Measurements from ENCODE around the gene OSTN.

The OSTN gene

GRCh38 chr3:191290311-191291025 is 91.4 kb downstream of the OSTN start:
- H3K27me3 ChIP-seq (ENCODE audit: control insufficient read depth in 1 of 2, insufficient read depth in 2 of 2, low read length in 2 of 2) = no peaks in the 10 kb centered on the region
- no peaks in the 10 kb centered on the region for H3K9me3 ChIP-seq (ENCODE audit: control insufficient read depth in 2 of 2, low read length in 2 of 2)
- no peaks in the 10 kb centered on the region for H3K4me1 ChIP-seq (ENCODE audit: control insufficient read depth, insufficient read depth, low read length)
- no peaks in the 10 kb centered on the region for H3K36me3 ChIP-seq (ENCODE audit: control insufficient read depth in 2 of 2, insufficient read depth in 2 of 2, low read length in 2 of 2)
- no peak overlapping the region for H3K9ac ChIP-seq (ENCODE audit: low read length in 2 of 2)
- no peak overlapping the region for H3K4me3 ChIP-seq (ENCODE audit: low read length in 2 of 2)
- H3K27ac ChIP-seq (ENCODE audit: low read length) = no peak overlapping the region

GRCh38 chr3:191292243-191293015 is 93.4 kb downstream of the OSTN start:
- Histone ChIP-seq H3K9me3 (ENCODE audit: control insufficient read depth in 2 of 2, low read length in 2 of 2) (no peaks in the 10 kb centered on the region), H3K4me1 (ENCODE audit: control insufficient read depth, insufficient read depth, low read length) (no peaks in the 10 kb centered on the region), H3K4me3 (ENCODE audit: low read length in 2 of 2) (no peak overlapping the region), H3K27me3 (ENCODE audit: control insufficient read depth in 1 of 2, insufficient read depth in 2 of 2, low read length in 2 of 2) (no peaks in the 10 kb centered on the region), H3K27ac (ENCODE audit: low read length) (no peak overlapping the region), H3K9ac (ENCODE audit: low read length in 2 of 2) (no peak overlapping the region), H3K36me3 (ENCODE audit: control insufficient read depth in 2 of 2, insufficient read depth in 2 of 2, low read length in 2 of 2) (no peaks in the 10 kb centered on the region)

- Histone ChIP-seq H3K27me3 (ENCODE audit: control insufficient read depth in 1 of 2, insufficient read depth in 2 of 2, low read length in 2 of 2) (no peaks in the 10 kb centered on the region), H3K36me3 (ENCODE audit: control insufficient read depth in 2 of 2, insufficient read depth in 2 of 2, low read length in 2 of 2) (no peaks in the 10 kb centered on the region), H3K9ac (ENCODE audit: low read length in 2 of 2) (no peak overlapping the region), H3K9me3 (ENCODE audit: control insufficient read depth in 2 of 2, low read length in 2 of 2) (no peaks in the 10 kb centered on the region), H3K4me1 (ENCODE audit: control insufficient read depth, insufficient read depth, low read length) (no peaks in the 10 kb centered on the region), H3K27ac (ENCODE audit: low read length) (no peak overlapping the region), H3K4me3 (ENCODE audit: low read length in 2 of 2) (no peak overlapping the region)
These were observed 95.2 kb downstream of the OSTN start for GRCh38 chr3:191294291-191294690.

- no peaks in the 10 kb centered on the region for H3K9me3 ChIP-seq (ENCODE audit: control insufficient read depth in 2 of 2, low read length in 2 of 2)
- no peaks in the 10 kb centered on the region for H3K27me3 ChIP-seq (ENCODE audit: control insufficient read depth in 1 of 2, insufficient read depth in 2 of 2, low read length in 2 of 2)
- no peaks in the 10 kb centered on the region for H3K36me3 ChIP-seq (ENCODE audit: control insufficient read depth in 2 of 2, insufficient read depth in 2 of 2, low read length in 2 of 2)
- no peak overlapping the region for H3K27ac ChIP-seq (ENCODE audit: low read length)
- H3K9ac ChIP-seq (ENCODE audit: low read length in 2 of 2) = no peak overlapping the region
- no peak overlapping the region for H3K4me3 ChIP-seq (ENCODE audit: low read length in 2 of 2)
- H3K4me1 ChIP-seq (ENCODE audit: control insufficient read depth, insufficient read depth, low read length) = no peaks in the 10 kb centered on the region
These were observed 97.0 kb downstream of the OSTN start for GRCh38 chr3:191296041-191296541.

GRCh38 chr3:191298846-191299245 is 99.8 kb downstream of the OSTN start:
- Histone ChIP-seq H3K27ac (ENCODE audit: low read length) (no peak overlapping the region), H3K4me1 (ENCODE audit: control insufficient read depth, insufficient read depth, low read length) (no peaks in the 10 kb centered on the region), H3K9me3 (ENCODE audit: control insufficient read depth in 2 of 2, low read length in 2 of 2) (no peaks in the 10 kb centered on the region), H3K4me3 (ENCODE audit: low read length in 2 of 2) (no peak overlapping the region), H3K9ac (ENCODE audit: low read length in 2 of 2) (no peak overlapping the region), H3K27me3 (ENCODE audit: control insufficient read depth in 1 of 2, insufficient read depth in 2 of 2, low read length in 2 of 2) (no peaks in the 10 kb centered on the region), H3K36me3 (ENCODE audit: control insufficient read depth in 2 of 2, insufficient read depth in 2 of 2, low read length in 2 of 2) (no peaks in the 10 kb centered on the region)

GRCh38 chr3:191300422-191300821 is 101.4 kb downstream of the OSTN start:
- H3K9me3 ChIP-seq (ENCODE audit: control insufficient read depth in 2 of 2, low read length in 2 of 2) = no peaks in the 10 kb centered on the region
- H3K4me1 ChIP-seq (ENCODE audit: control insufficient read depth, insufficient read depth, low read length) = no peaks in the 10 kb centered on the region
- H3K27ac ChIP-seq (ENCODE audit: low read length) = no peak overlapping the region
- H3K9ac ChIP-seq (ENCODE audit: low read length in 2 of 2) = no peak overlapping the region
- no peaks in the 10 kb centered on the region for H3K27me3 ChIP-seq (ENCODE audit: control insufficient read depth in 1 of 2, insufficient read depth in 2 of 2, low read length in 2 of 2)
- no peaks in the 10 kb centered on the region for H3K36me3 ChIP-seq (ENCODE audit: control insufficient read depth in 2 of 2, insufficient read depth in 2 of 2, low read length in 2 of 2)
- H3K4me3 ChIP-seq (ENCODE audit: low read length in 2 of 2) = no peak overlapping the region

GRCh38 chr3:191301017-191301416 is 102.0 kb downstream of the OSTN start:
- Histone ChIP-seq H3K4me1 (ENCODE audit: control insufficient read depth, insufficient read depth, low read length) (no peaks in the 10 kb centered on the region), H3K27ac (ENCODE audit: low read length) (no peak overlapping the region), H3K27me3 (ENCODE audit: control insufficient read depth in 1 of 2, insufficient read depth in 2 of 2, low read length in 2 of 2) (no peaks in the 10 kb centered on the region), H3K36me3 (ENCODE audit: control insufficient read depth in 2 of 2, insufficient read depth in 2 of 2, low read length in 2 of 2) (no peaks in the 10 kb centered on the region), H3K4me3 (ENCODE audit: low read length in 2 of 2) (no peak overlapping the region), H3K9ac (ENCODE audit: low read length in 2 of 2) (no peak overlapping the region), H3K9me3 (ENCODE audit: control insufficient read depth in 2 of 2, low read length in 2 of 2) (no peaks in the 10 kb centered on the region)

- Histone ChIP-seq H3K4me1 (ENCODE audit: control insufficient read depth, insufficient read depth, low read length) (no peaks in the 10 kb centered on the region), H3K4me3 (ENCODE audit: low read length in 2 of 2) (no peak overlapping the region), H3K9ac (ENCODE audit: low read length in 2 of 2) (no peak overlapping the region), H3K27ac (ENCODE audit: low read length) (no peak overlapping the region), H3K9me3 (ENCODE audit: control insufficient read depth in 2 of 2, low read length in 2 of 2) (no peaks in the 10 kb centered on the region), H3K36me3 (ENCODE audit: control insufficient read depth in 2 of 2, insufficient read depth in 2 of 2, low read length in 2 of 2) (no peaks in the 10 kb centered on the region), H3K27me3 (ENCODE audit: control insufficient read depth in 1 of 2, insufficient read depth in 2 of 2, low read length in 2 of 2) (no peaks in the 10 kb centered on the region)
These were observed 102.9 kb downstream of the OSTN start for GRCh38 chr3:191301782-191302411.

- Histone ChIP-seq H3K36me3 (ENCODE audit: control insufficient read depth in 2 of 2, insufficient read depth in 2 of 2, low read length in 2 of 2) (no peaks in the 10 kb centered on the region), H3K27ac (ENCODE audit: low read length) (no peak overlapping the region), H3K9me3 (ENCODE audit: control insufficient read depth in 2 of 2, low read length in 2 of 2) (no peaks in the 10 kb centered on the region), H3K27me3 (ENCODE audit: control insufficient read depth in 1 of 2, insufficient read depth in 2 of 2, low read length in 2 of 2) (no peaks in the 10 kb centered on the region), H3K4me3 (ENCODE audit: low read length in 2 of 2) (no peak overlapping the region), H3K9ac (ENCODE audit: low read length in 2 of 2) (no peak overlapping the region), H3K4me1 (ENCODE audit: control insufficient read depth, insufficient read depth, low read length) (no peaks in the 10 kb centered on the region)
These were observed 103.4 kb downstream of the OSTN start for GRCh38 chr3:191302451-191302850.

GRCh38 chr3:191303596-191303995 is 104.6 kb downstream of the OSTN start:
- H3K36me3 ChIP-seq (ENCODE audit: control insufficient read depth in 2 of 2, insufficient read depth in 2 of 2, low read length in 2 of 2) = no peaks in the 10 kb centered on the region
- H3K9ac ChIP-seq (ENCODE audit: low read length in 2 of 2) = no peak overlapping the region
- H3K4me3 ChIP-seq (ENCODE audit: low read length in 2 of 2) = no peak overlapping the region
- H3K27ac ChIP-seq (ENCODE audit: low read length) = no peak overlapping the region
- no peaks in the 10 kb centered on the region for H3K9me3 ChIP-seq (ENCODE audit: control insufficient read depth in 2 of 2, low read length in 2 of 2)
- no peaks in the 10 kb centered on the region for H3K4me1 ChIP-seq (ENCODE audit: control insufficient read depth, insufficient read depth, low read length)
- no peaks in the 10 kb centered on the region for H3K27me3 ChIP-seq (ENCODE audit: control insufficient read depth in 1 of 2, insufficient read depth in 2 of 2, low read length in 2 of 2)
